ENCODE data around the gene RXRA.

RXRA gene

GRCh38 chr9:134437403-134438194 is 111.3 kb downstream of the RXRA start:
- DNase-seq, result no peak

- no peak for DNase-seq
Measured at GRCh38 chr9:134438195-134438788, 112.0 kb downstream of the RXRA start.

- no peak for DNase-seq
Measured at GRCh38 chr9:134439368-134439784, 113.1 kb downstream of the RXRA start.

- no peak for DNase-seq
Measured at GRCh38 chr9:134440636-134441226, 114.5 kb downstream of the RXRA start.

- no peak for DNase-seq
Measured at GRCh38 chr9:134441227-134442084, 115.2 kb downstream of the RXRA start.

GRCh38 chr9:134442085-134442474 is 115.8 kb downstream of the RXRA start:
- DNase-seq, result no peak

- DNase-seq, result no peak
Measured at GRCh38 chr9:134442486-134443173, 116.4 kb downstream of the RXRA start.

- DNase-seq, result peak; percentile 85
Measured at GRCh38 chr9:134443174-134444037, 117.2 kb downstream of the RXRA start.

GRCh38 chr9:134444038-134444315 is 117.7 kb downstream of the RXRA start:
- no peak for DNase-seq

- no peak for DNase-seq
Measured at GRCh38 chr9:134445000-134445399, 118.7 kb downstream of the RXRA start.

GRCh38 chr9:134449180-134449916 is 123.1 kb downstream of the RXRA start:
- DNase-seq, result peak; percentile 82

- no peak for DNase-seq
Measured at GRCh38 chr9:134451700-134452458, 125.6 kb downstream of the RXRA start.

GRCh38 chr9:134452728-134453127 is 126.5 kb downstream of the RXRA start:
- DNase-seq, result no peak

GRCh38 chr9:134453776-134454475 is 127.7 kb downstream of the RXRA start:
- DNase-seq, result no peak

GRCh38 chr9:134454476-134454857 is 128.2 kb downstream of the RXRA start:
- DNase-seq, result no peak

GRCh38 chr9:134455021-134455471 is 128.8 kb downstream of the RXRA start:
- no peak for DNase-seq

- no peak for DNase-seq
Measured at GRCh38 chr9:134455537-134455933, 129.3 kb downstream of the RXRA start.

GRCh38 chr9:134455934-134456755 is 129.9 kb downstream of the RXRA start:
- DNase-seq, result peak; percentile 76
